Measurements from ENCODE around the gene PIGP. TPM values are rescaled to one million over a fixed set of nuclear protein-coding genes. Genes with fewer than 3 reads are reported as not detected.

PIGP gene
- total and polyA plus RNA-seq, 9 of the 15 experiments (the other 6 are each of a cell fraction or from before 2014, with no cell fraction given), result 18.3 to 122 (median 35.6) TPM

GRCh38 chr21:37041706-37042271 is 31.1 kb downstream of the PIGP start:
- Histone ChIP-seq H3K9me1 (ENCODE audit: control insufficient read depth, insufficient read depth, low read length) (no peaks in the 10 kb centered on the region), H3K27ac (ENCODE audit: extremely low read depth, low read depth, low read length) (no peak overlapping the region), H3K9me3 (replicated peaks; ENCODE audit: control insufficient read depth, insufficient read depth, low read depth, low read length) (no peaks in the 10 kb centered on the region), H3K9ac (ENCODE audit: insufficient read depth in 1 of 2, low read depth in 2 of 2, low read length in 2 of 2) (peak overlapping the region in 1 of 2 experiments; percentile 33; a peak in 1 of 4 replicates), H2AFZ (ENCODE audit: low read depth, low read length) (no peak overlapping the region), H3K4me1 (replicated peaks in 1 of 2; ENCODE audit: control insufficient read depth in 2 of 2, insufficient read depth in 2 of 2, low read length in 2 of 2) (0 out of 5 replicates have a peak, but pooled peaks cover 0 to 8% of the 10 kb centered on the region in 2 experiments), H4K20me1 (replicated peaks; ENCODE audit: control insufficient read depth, insufficient read depth, low read length) (no peaks in the 10 kb centered on the region), H3K36me3 (ENCODE audit: control insufficient read depth, insufficient read depth, low read length) (no peaks in the 10 kb centered on the region), H3K27me3 (ENCODE audit: control insufficient read depth in 2 of 2, insufficient read depth in 2 of 2, low read length in 2 of 2) (no peaks in the 10 kb centered on the region), H3K4me3 (no peak overlapping the region), H3K79me2 (ENCODE audit: control insufficient read depth, insufficient read depth, low read length) (no peaks in the 10 kb centered on the region), H3K4me2 (ENCODE audit: insufficient read depth, low read length) (no peak overlapping the region)
- ATAC-seq, result peak; percentile 16; the same call in 1 of the 3 replicates
- in situ Hi-C loops (cut with MboI), result no loop called here
- POLR2A ChIA-PET, result interaction anchor here (0.6 to 1.7 kb wide), 7 partner anchors 10 to 522 kb away, joined by 3 to 4 read pairs (median 3); no protein-coding TSS in a partner anchor
- intact Hi-C loops (cut with micrococcal nuclease), result no loop called here
- CTCF ChIA-PET (ENCODE audit: low intra/inter-chr PET ratio), result no interaction called here
- TF ChIP-seq POLR3G (IDR thresholded peaks at IDR 0.05; ENCODE audit: extremely low read depth, insufficient read length, insufficient replicate concordance) (no peak), NFE2 (IDR thresholded peaks at IDR 0.05; ENCODE audit: low read depth) (no peak)
- BruUV-seq (replicated peaks), result no TSS peak
- DNase-seq (ENCODE audit: extremely low read depth in 1 of 4, low spot score in 3 of 4), result no peak
- WGBS (ENCODE audit: insufficient coverage, low coverage, missing lambda C conversion rate), result 49% methylated on average over 4 of the region's 4 CpGs
- no peak for FAIRE-seq

- intact Hi-C loops (cut with micrococcal nuclease) (no loop called here), in situ Hi-C loops (cut with MboI) (no loop called here)
- H3K27ac ChIP-seq (ENCODE audit: extremely low read depth, low read depth, low read length), result no peak overlapping the region
- H3K4me1 ChIP-seq (replicated peaks in 1 of 2; ENCODE audit: control insufficient read depth in 2 of 2, insufficient read depth in 2 of 2, low read length in 2 of 2), result 0 out of 5 replicates have a peak, but pooled peaks cover 0 to 5% of the 10 kb centered on the region in 2 experiments
- no peak overlapping the region for H2AFZ ChIP-seq (ENCODE audit: low read depth, low read length)
- H3K9me1 ChIP-seq (ENCODE audit: control insufficient read depth, insufficient read depth, low read length), result no peaks in the 10 kb centered on the region
- no peak for DNase-seq (ENCODE audit: extremely low read depth in 1 of 4, low spot score in 3 of 4)
- no peaks in the 10 kb centered on the region for H3K9me3 ChIP-seq (replicated peaks; ENCODE audit: control insufficient read depth, insufficient read depth, low read depth, low read length)
- TF ChIP-seq MAFF (IDR thresholded peaks at IDR 0.05; ENCODE audit: low read length) (peak; percentile 22), MAFG (tag; conservative IDR thresholded peaks at IDR 0.05) (peak; percentile 76), ERF (CRISPR knock-in tag; IDR thresholded peaks at IDR 0.05) (no peak), HCFC1 (IDR thresholded peaks at IDR 0.05; ENCODE audit: low read depth, low read length) (no peak), NFE2 (IDR thresholded peaks at IDR 0.05; ENCODE audit: low read depth) (peak; percentile 61), C11orf30 (IDR thresholded peaks at IDR 0.05; ENCODE audit: low read depth) (peak; percentile 39; the same call in 1 of the 2 replicates), NFE2L1 (tag; IDR thresholded peaks at IDR 0.05; ENCODE audit: borderline replicate concordance, low read depth) (peak; percentile 52; the same call in 1 of the 2 replicates), ZC3H8 (IDR thresholded peaks at IDR 0.05) (no peak), GATAD2B (IDR thresholded peaks at IDR 0.05; ENCODE audit: borderline replicate concordance) (no peak), ZKSCAN3 (CRISPR knock-in tag; IDR thresholded peaks at IDR 0.05) (no peak), ZNF316 (IDR thresholded peaks at IDR 0.05) (peak; percentile 63)
- FAIRE-seq, result no peak
- CTCF ChIA-PET (ENCODE audit: low intra/inter-chr PET ratio), result no interaction called here
- ATAC-seq, result no peak
- WGBS (ENCODE audit: insufficient coverage, low coverage, missing lambda C conversion rate), result 42% methylated on average over 3 of the region's 3 CpGs
- H3K36me3 ChIP-seq (ENCODE audit: control insufficient read depth, insufficient read depth, low read length), result no peaks in the 10 kb centered on the region
- no peaks in the 10 kb centered on the region for H4K20me1 ChIP-seq (replicated peaks; ENCODE audit: control insufficient read depth, insufficient read depth, low read length)
- H3K4me2 ChIP-seq (ENCODE audit: insufficient read depth, low read length), result no peak overlapping the region
- POLR2A ChIA-PET, result interaction anchor here (0.9 to 1.4 kb wide), 2 partner anchors 13 to 31 kb away, joined by 3 read pairs; no protein-coding TSS in a partner anchor
- no peaks in the 10 kb centered on the region for H3K27me3 ChIP-seq (ENCODE audit: control insufficient read depth in 2 of 2, insufficient read depth in 2 of 2, low read length in 2 of 2)
- BruUV-seq (replicated peaks), result no TSS peak
- no peak overlapping the region for H3K9ac ChIP-seq (ENCODE audit: insufficient read depth in 1 of 2, low read depth in 2 of 2, low read length in 2 of 2)
- H3K4me3 ChIP-seq, result no peak overlapping the region
- no peaks in the 10 kb centered on the region for H3K79me2 ChIP-seq (ENCODE audit: control insufficient read depth, insufficient read depth, low read length)
Observed at GRCh38 chr21:37040212-37040611, 32.7 kb downstream of the PIGP start.

All from K562 (cell line).